ENCODE measurements around the gene RB1.

RB1 gene

GRCh38 chr13:48431987-48432615, 128.6 kb downstream of the RB1 start:
- peaks cover 4% of the 10 kb centered on the region; the same call in 1 of the 2 replicates for H3K4me1 ChIP-seq
- DNase-seq, result no peak
- H3K4me3 ChIP-seq (ENCODE audit: low read depth, low read length), result no peak overlapping the region
- no peak for TF ChIP-seq CTCF (IDR thresholded peaks at IDR 0.05; ENCODE audit: low read depth, low read length)
- no peaks in the 10 kb centered on the region for H3K27me3 ChIP-seq
- H3K36me3 ChIP-seq, result no peaks in the 10 kb centered on the region
- H3K9me3 ChIP-seq, result no peaks in the 10 kb centered on the region

- Histone ChIP-seq H3K4me3 (ENCODE audit: low read depth, low read length) (no peak overlapping the region), H3K27me3 (no peaks in the 10 kb centered on the region), H3K4me1 (peaks cover 10% of the 10 kb centered on the region; the same call in 1 of the 2 replicates), H3K36me3 (no peaks in the 10 kb centered on the region), H3K9me3 (no peaks in the 10 kb centered on the region)
- TF ChIP-seq CTCF (IDR thresholded peaks at IDR 0.05; ENCODE audit: low read depth, low read length), result no peak
- DNase-seq, result no peak
These were observed 130.6 kb downstream of the RB1 start for GRCh38 chr13:48434200-48434599.

- TF ChIP-seq CTCF (IDR thresholded peaks at IDR 0.05; ENCODE audit: low read depth, low read length), result no peak
- H3K4me1 ChIP-seq, result peaks cover 10% of the 10 kb centered on the region; the same call in 1 of the 2 replicates
- no peak overlapping the region for H3K4me3 ChIP-seq (ENCODE audit: low read depth, low read length)
- H3K27me3 ChIP-seq, result no peaks in the 10 kb centered on the region
- no peaks in the 10 kb centered on the region for H3K9me3 ChIP-seq
- H3K36me3 ChIP-seq, result no peaks in the 10 kb centered on the region
- DNase-seq, result no peak
These were observed 133.2 kb downstream of the RB1 start for GRCh38 chr13:48436661-48437288.

GRCh38 chr13:48437371-48437770, 133.8 kb downstream of the RB1 start:
- no peak overlapping the region for H3K4me3 ChIP-seq (ENCODE audit: low read depth, low read length)
- TF ChIP-seq CTCF (IDR thresholded peaks at IDR 0.05; ENCODE audit: low read depth, low read length), result no peak
- no peaks in the 10 kb centered on the region for H3K27me3 ChIP-seq
- DNase-seq, result peak; percentile 39
- H3K9me3 ChIP-seq, result no peaks in the 10 kb centered on the region
- H3K4me1 ChIP-seq, result peaks cover 10% of the 10 kb centered on the region; the same call in 1 of the 2 replicates
- no peaks in the 10 kb centered on the region for H3K36me3 ChIP-seq

GRCh38 chr13:48443442-48444208, 140.1 kb downstream of the RB1 start:
- H3K36me3 ChIP-seq, result no peaks in the 10 kb centered on the region
- no peaks in the 10 kb centered on the region for H3K4me1 ChIP-seq
- no peak for TF ChIP-seq CTCF (IDR thresholded peaks at IDR 0.05; ENCODE audit: low read depth, low read length)
- H3K27me3 ChIP-seq, result no peaks in the 10 kb centered on the region
- no peak overlapping the region for H3K4me3 ChIP-seq (ENCODE audit: low read depth, low read length)
- H3K9me3 ChIP-seq, result no peaks in the 10 kb centered on the region
- DNase-seq, result no peak
